ENCODE results near the gene PCGF3.
"Not testable (repeated sequence)": the region's sequence is repeated elsewhere in the genome, so short reads cannot be mapped to it uniquely, and the experiment has no call there.

Gene PCGF3

GRCh38 chr4:665381-665750 lies 40.3 kb upstream of the PCGF3 start:
- H3K27me3 Mint-ChIP-seq: no peaks in the 10 kb centered on the region
- peaks cover 11% of the 10 kb centered on the region for H3K4me1 Mint-ChIP-seq
- no peaks in the 10 kb centered on the region for H3K36me3 Mint-ChIP-seq
- H3K9me3 Mint-ChIP-seq: no peaks in the 10 kb centered on the region
- peak overlapping the region; percentile 42 for H3K4me3 Mint-ChIP-seq
- no peak overlapping the region for H3K27ac Mint-ChIP-seq

GRCh38 chr4:665751-666435 lies 39.7 kb upstream of the PCGF3 start:
- H3K27ac Mint-ChIP-seq: no peak overlapping the region
- no peak overlapping the region for H3K4me3 Mint-ChIP-seq

GRCh38 chr4:666436-666810 lies 39.2 kb upstream of the PCGF3 start:
- H3K27ac Mint-ChIP-seq: no peak overlapping the region
- no peaks in the 10 kb centered on the region for H3K27me3 Mint-ChIP-seq
- H3K4me3 Mint-ChIP-seq: no peak overlapping the region
- H3K9me3 Mint-ChIP-seq: no peaks in the 10 kb centered on the region
- no peaks in the 10 kb centered on the region for H3K36me3 Mint-ChIP-seq
- peaks cover 11% of the 10 kb centered on the region for H3K4me1 Mint-ChIP-seq

More at GRCh38 chr4:665751-666435, 39.7 kb upstream of the PCGF3 start:
- H3K36me3 Mint-ChIP-seq: no peaks in the 10 kb centered on the region
- no peaks in the 10 kb centered on the region for H3K9me3 Mint-ChIP-seq
- peaks cover 11% of the 10 kb centered on the region for H3K4me1 Mint-ChIP-seq
- H3K27me3 Mint-ChIP-seq: no peaks in the 10 kb centered on the region

GRCh38 chr4:666822-667544 lies 38.6 kb upstream of the PCGF3 start:
- Mint-ChIP-seq H3K27me3 (no peaks in the 10 kb centered on the region), H3K4me3 (no peak overlapping the region), H3K27ac (no peak overlapping the region), H3K36me3 (no peaks in the 10 kb centered on the region), H3K9me3 (no peaks in the 10 kb centered on the region), H3K4me1 (peaks cover 11% of the 10 kb centered on the region)

GRCh38 chr4:667545-667925 lies 38.1 kb upstream of the PCGF3 start:
- Mint-ChIP-seq H3K4me1 (peaks cover 11% of the 10 kb centered on the region), H3K27me3 (no peaks in the 10 kb centered on the region), H3K27ac (no peak overlapping the region), H3K36me3 (no peaks in the 10 kb centered on the region), H3K4me3 (no peak overlapping the region), H3K9me3 (no peaks in the 10 kb centered on the region)

GRCh38 chr4:668219-668618 lies 37.4 kb upstream of the PCGF3 start:
- not testable (repeated sequence) for H3K9me3 Mint-ChIP-seq, H3K27ac Mint-ChIP-seq, H3K4me3 Mint-ChIP-seq, H3K36me3 Mint-ChIP-seq, H3K27me3 Mint-ChIP-seq
- peaks cover 15% of the 10 kb centered on the region for H3K4me1 Mint-ChIP-seq

- not testable (repeated sequence) for H3K36me3 Mint-ChIP-seq, H3K27ac Mint-ChIP-seq, H3K27me3 Mint-ChIP-seq, H3K4me3 Mint-ChIP-seq, H3K9me3 Mint-ChIP-seq, H3K4me1 Mint-ChIP-seq
Observed at GRCh38 chr4:669806-670559, 35.6 kb upstream of the PCGF3 start.

- no peaks in the 10 kb centered on the region for H3K9me3 Mint-ChIP-seq
- H3K4me3 Mint-ChIP-seq: no peak overlapping the region
- H3K36me3 Mint-ChIP-seq: peaks cover 4% of the 10 kb centered on the region
- peaks cover 5% of the 10 kb centered on the region for H3K4me1 Mint-ChIP-seq
- H3K27ac Mint-ChIP-seq: no peak overlapping the region
- H3K27me3 Mint-ChIP-seq: no peaks in the 10 kb centered on the region
Observed at GRCh38 chr4:671769-672168, 33.9 kb upstream of the PCGF3 start.

- H3K36me3 Mint-ChIP-seq: peaks cover 4% of the 10 kb centered on the region
- peak overlapping the region; percentile 88 for H3K4me3 Mint-ChIP-seq
- no peaks in the 10 kb centered on the region for H3K27me3 Mint-ChIP-seq
- peaks cover 5% of the 10 kb centered on the region for H3K4me1 Mint-ChIP-seq
- H3K27ac Mint-ChIP-seq: peak overlapping the region; percentile 70
- H3K9me3 Mint-ChIP-seq: no peaks in the 10 kb centered on the region
Observed at GRCh38 chr4:673349-674091, 32.1 kb upstream of the PCGF3 start.

GRCh38 chr4:674172-675035 lies 31.2 kb upstream of the PCGF3 start, which contains the start of the genes ATP5ME and MYL5:
Gene ATP5ME, minus strand, starts transcription at chr4:674276. Its CDS starts 29 bp downstream, at chr4:674247.
Gene MYL5, plus strand, starts transcription at chr4:674542. Its CDS starts 3,485 bp downstream, at chr4:678027.
- no peaks in the 10 kb centered on the region for H3K27me3 Mint-ChIP-seq
- H3K27ac Mint-ChIP-seq: peak within 1 kb of the TSS; percentile 92
- H3K36me3 Mint-ChIP-seq: peaks cover 4% of the 10 kb centered on the region
- peaks cover 5% of the 10 kb centered on the region for H3K4me1 Mint-ChIP-seq
- H3K9me3 Mint-ChIP-seq: no peaks in the 10 kb centered on the region
- H3K4me3 Mint-ChIP-seq: peak within 1 kb of the TSS; percentile 88

GRCh38 chr4:675036-675882 lies 30.4 kb upstream of the PCGF3 start:
- Mint-ChIP-seq H3K27ac (peak overlapping the region; percentile 79), H3K27me3 (no peaks in the 10 kb centered on the region), H3K4me3 (peak overlapping the region; percentile 88), H3K36me3 (peaks cover 4% of the 10 kb centered on the region), H3K4me1 (peaks cover 5% of the 10 kb centered on the region), H3K9me3 (no peaks in the 10 kb centered on the region)

- Mint-ChIP-seq H3K4me3 (peak overlapping the region; percentile 47), H3K36me3 (peaks cover 4% of the 10 kb centered on the region), H3K27ac (peak overlapping the region; percentile 17), H3K27me3 (no peaks in the 10 kb centered on the region), H3K9me3 (no peaks in the 10 kb centered on the region), H3K4me1 (peaks cover 9% of the 10 kb centered on the region)
Observed at GRCh38 chr4:675980-676870, 29.4 kb upstream of the PCGF3 start.

- no peaks in the 10 kb centered on the region for H3K9me3 Mint-ChIP-seq
- peaks cover 4% of the 10 kb centered on the region for H3K36me3 Mint-ChIP-seq
- H3K27ac Mint-ChIP-seq: no peak overlapping the region
- H3K4me3 Mint-ChIP-seq: peak overlapping the region; percentile 47
- H3K4me1 Mint-ChIP-seq: peaks cover 9% of the 10 kb centered on the region
- no peaks in the 10 kb centered on the region for H3K27me3 Mint-ChIP-seq
Observed at GRCh38 chr4:676871-677235, 28.8 kb upstream of the PCGF3 start.
